Common myeloid progenitor, CD34-positive (primary cell): Measurements from ENCODE around the gene CKS1B.

Experiments used
- CTCF ChIA-PET: fragments of 350-600 bp; sonication (Branson Sonifier 250); formaldehyde crosslinking; loops from one replicate; lab custom pipeline; 2021; ENCODE audit warnings: antibody characterized with exemption; lab: Charles Lee
- POLR2A ChIA-PET: fragments of 350-600 bp; sonication (Branson Sonifier 250); formaldehyde crosslinking; loops from one replicate; lab custom pipeline; 2021; ENCODE audit warnings: antibody characterized with exemption; lab: Charles Lee
- DNase-seq, 3 donors: peaks; one replicate each; pipeline versions ENCODE4 v3.0.0 to v3.0.0-alpha.2; 2013
- H3K27ac ChIP-seq, 2 experiments: 1 replicate in 1 of 2; 2 replicates in 1 of 2; pipeline ENCODE4 v1.7.0; 2013; ENCODE audit warnings: inconsistent platforms in 2 of 2, low read length in 2 of 2, mild to moderate bottlenecking in 2 of 2, low read depth in 1 of 2, moderate library complexity in 1 of 2; ENCODE audit not compliant: severe bottlenecking in 2 of 2, insufficient read depth in 1 of 2, poor library complexity in 1 of 2
- H3K27me3 ChIP-seq, 5 experiments: replicated peaks in 2 of 5; 1 replicate in 3 of 5; 2 replicates in 2 of 5; pipeline versions ENCODE4 v1.6.1 to v1.7.0; 2013; ENCODE audit warnings: low read length in 4 of 5, mild to moderate bottlenecking in 2 of 5, moderate library complexity in 2 of 5, inconsistent platforms in 1 of 5; ENCODE audit not compliant: insufficient read depth in 5 of 5, control insufficient read depth in 4 of 5
- H3K36me3 ChIP-seq, 4 experiments: 1 replicate in 2 of 4; 2 replicates in 2 of 4; pipeline versions ENCODE4 v1.6.1 to v1.7.0; 2013; ENCODE audit warnings: low read length in 3 of 4, control low read depth in 1 of 4, mild to moderate bottlenecking in 1 of 4; ENCODE audit not compliant: control insufficient read depth in 4 of 4, insufficient read depth in 4 of 4
- H3K4me1 ChIP-seq, 4 experiments: 1 replicate in 3 of 4; 2 replicates in 1 of 4; pipeline versions ENCODE4 v1.6.1 to v1.7.1; 2013; ENCODE audit warnings: low read length in 3 of 4, mild to moderate bottlenecking in 3 of 4, control low read depth in 1 of 4, inconsistent platforms in 1 of 4, moderate library complexity in 1 of 4; ENCODE audit not compliant: control insufficient read depth in 4 of 4, insufficient read depth in 4 of 4; ENCODE audit errors: control extremely low read depth in 1 of 4
- H3K4me3 ChIP-seq, 7 experiments: 1 replicate in 4 of 7; 2 replicates in 3 of 7; pipeline versions ENCODE4 v1.5.1 to v1.7.0; 2013; ENCODE audit warnings: mild to moderate bottlenecking in 7 of 7, low read length in 6 of 7, moderate library complexity in 6 of 7, inconsistent platforms in 2 of 7, low read depth in 2 of 7, control low read depth in 1 of 7; ENCODE audit not compliant: insufficient read depth in 4 of 7, control insufficient read depth in 1 of 7; ENCODE audit errors: extremely low read depth in 1 of 7
- H3K9me3 ChIP-seq, 5 experiments: 1 replicate in 4 of 5; 2 replicates in 1 of 5; pipeline versions ENCODE4 v1.6.1 to v1.7.1; 2013; ENCODE audit warnings: low read length in 4 of 5, mild to moderate bottlenecking in 2 of 5, inconsistent platforms in 1 of 5, low read depth in 1 of 5, moderate library complexity in 1 of 5; ENCODE audit not compliant: control insufficient read depth in 4 of 5, insufficient read depth in 2 of 5; ENCODE audit errors: control extremely low read depth in 1 of 5
- WGBS: methylation state at CpG from one replicate; pipeline ENCODE4 v1.1.5; 2013; ENCODE audit not compliant: insufficient coverage; 5-methylcytosine and 5-hydroxymethylcytosine counted together

CKS1B gene

DNA sequence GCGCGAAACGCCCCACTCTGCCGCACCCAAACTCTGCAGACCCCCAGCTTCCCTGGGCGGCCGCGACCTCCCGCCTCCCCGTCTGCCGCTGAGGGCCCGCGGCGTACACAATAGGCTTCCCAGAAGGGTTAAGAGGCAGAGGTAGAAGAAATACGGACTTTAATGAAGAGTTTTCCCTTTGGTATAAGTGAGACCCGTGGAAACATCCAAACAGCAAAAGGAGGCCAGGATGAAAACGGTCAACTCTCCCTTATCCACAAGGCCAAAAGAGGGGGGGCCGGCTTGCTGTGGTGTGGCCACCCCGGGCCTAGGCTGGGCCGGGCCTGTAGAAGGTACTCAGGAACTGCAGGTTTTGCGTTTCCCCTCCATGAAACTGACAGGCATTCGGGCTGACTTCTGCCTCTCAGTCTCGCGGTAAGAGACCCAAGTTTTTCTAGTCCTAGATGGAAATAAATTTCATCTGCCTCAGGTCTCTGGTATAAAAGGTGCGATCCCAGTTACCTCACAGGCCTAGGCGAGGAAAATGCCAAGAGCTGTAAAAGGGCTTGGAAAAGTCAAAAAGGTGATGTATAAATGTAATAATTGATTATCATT, 12.2 kb upstream of the CKS1B start:
- H3K4me3 ChIP-seq = peak overlapping the region; percentile 74 to 97 (median 84)
- no peaks in the 10 kb centered on the region for H3K9me3 ChIP-seq
- H3K27ac ChIP-seq = peak overlapping the region; percentile 89 to 97
- POLR2A ChIA-PET = interaction anchor here (0.6 to 1.3 kb wide), 4 partner anchors 12 to 1371 kb away, joined by 3 to 5 read pairs (median 3); partner anchors contain the start of gene CKS1B
- H3K27me3 ChIP-seq = no peaks in the 10 kb centered on the region
- peaks cover 5 to 58% (median 49%) of the 10 kb centered on the region in 4 experiments for H3K36me3 ChIP-seq
- 2% methylated on average over 13 of the region's 25 CpGs for WGBS
- peak in 2 of 3 donors; percentile 48 to 67 for DNase-seq
- peaks cover 14 to 35% (median 30%) of the 10 kb centered on the region in 4 experiments for H3K4me1 ChIP-seq
- CTCF ChIA-PET = interaction anchor here (1.0 to 2.1 kb wide), 10 partner anchors 9 to 57 kb away, joined by 3 to 17 read pairs (median 4); partner anchors contain the start of genes LENEP and SHC1

DNA sequence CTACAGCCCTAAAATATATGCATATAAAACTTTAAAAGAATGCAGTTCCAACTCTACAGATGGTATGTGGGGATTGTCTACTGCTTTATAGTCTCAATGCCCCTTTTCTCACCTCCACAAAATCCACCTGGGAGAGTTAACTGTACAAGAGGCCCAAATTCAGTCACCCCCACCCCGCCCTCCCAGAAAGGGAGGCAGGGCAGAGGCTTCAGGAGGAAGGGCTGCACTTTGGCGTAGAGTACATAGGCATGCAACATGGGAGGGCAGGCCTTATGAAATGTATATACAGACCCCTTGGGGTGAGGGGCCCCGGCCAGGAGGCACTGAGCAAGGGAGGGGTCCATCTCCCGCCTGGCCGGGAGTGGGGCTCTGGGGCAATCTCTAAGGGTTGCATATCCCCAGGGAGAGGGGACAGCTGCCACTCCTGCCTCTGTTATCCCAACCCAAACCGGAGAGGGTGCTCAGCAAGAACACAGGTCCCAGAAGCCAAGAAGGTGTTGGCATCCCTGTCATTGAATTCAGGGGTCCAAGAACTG, 11.6 kb upstream of the CKS1B start:
- ChIA-PET CTCF (interaction anchor here (0.9 to 2.6 kb wide), 7 partner anchors 10 to 90 kb away, joined by 3 to 7 read pairs (median 3); partner anchors contain the start of gene CKS1B), POLR2A (interaction anchor here (0.6 kb wide), 1 partner anchor 28 kb away, joined by 3 read pairs; no protein-coding TSS in a partner anchor)
- peak overlapping the region in 6 of 7 experiments; percentile 11 to 88 (median 82) for H3K4me3 ChIP-seq
- 87% methylated on average over 4 of the region's 6 CpGs for WGBS
- H3K4me1 ChIP-seq = peaks cover 14 to 35% (median 30%) of the 10 kb centered on the region in 4 experiments
- no peak for DNase-seq
- H3K27ac ChIP-seq = peak overlapping the region; percentile 89 to 97
- H3K27me3 ChIP-seq = no peaks in the 10 kb centered on the region
- peaks cover 6 to 63% (median 50%) of the 10 kb centered on the region in 4 experiments for H3K36me3 ChIP-seq
- H3K9me3 ChIP-seq = no peaks in the 10 kb centered on the region

DNA sequence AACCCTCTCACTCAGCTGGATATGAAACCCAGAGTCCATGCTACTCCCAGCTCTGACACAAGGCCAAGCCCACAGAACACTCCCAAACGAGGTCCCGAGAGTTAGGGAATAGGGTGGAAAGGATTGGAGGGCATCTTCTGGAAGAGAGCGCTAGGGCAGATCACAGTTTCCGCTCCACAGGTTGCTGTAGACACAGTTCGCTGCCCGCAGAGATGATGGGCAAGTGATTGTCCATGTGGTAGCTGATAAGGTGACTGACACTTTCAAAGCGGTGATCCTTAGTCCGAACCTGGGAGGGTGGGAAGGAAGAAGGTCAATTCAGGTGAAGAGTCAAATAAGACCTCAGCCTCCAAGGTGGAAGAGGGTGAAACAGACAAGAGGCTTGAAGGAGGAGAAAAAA, 10.8 kb upstream of the CKS1B start:
- ChIA-PET CTCF (interaction anchor here (0.9 to 3.7 kb wide), 9 partner anchors 7 to 89 kb away, joined by 3 to 13 read pairs (median 4); partner anchors contain the start of genes CKS1B and PBXIP1), POLR2A (no interaction called here)
- 94% methylated on average over 7 of the region's 8 CpGs for WGBS
- Histone ChIP-seq H3K36me3 (peaks cover 6 to 63% (median 48%) of the 10 kb centered on the region in 4 experiments), H3K4me1 (peaks cover 14 to 35% (median 30%) of the 10 kb centered on the region in 4 experiments), H3K4me3 (no peak overlapping the region), H3K9me3 (no peaks in the 10 kb centered on the region), H3K27ac (peak overlapping the region in 1 of 2 experiments; percentile 97), H3K27me3 (no peaks in the 10 kb centered on the region)
- no peak for DNase-seq

- peaks cover 6 to 57% (median 46%) of the 10 kb centered on the region in 4 experiments for H3K36me3 ChIP-seq
- H3K27me3 ChIP-seq = no peaks in the 10 kb centered on the region
- POLR2A ChIA-PET = no interaction called here
- CTCF ChIA-PET = interaction anchor here (0.8 to 3.7 kb wide), 13 partner anchors 8 to 81 kb away, joined by 3 to 13 read pairs (median 3); partner anchors contain the start of gene PBXIP1
- H3K27ac ChIP-seq = peak overlapping the region in 1 of 2 experiments; percentile 97
- no peak overlapping the region for H3K4me3 ChIP-seq
- no peak for DNase-seq
- no peaks in the 10 kb centered on the region for H3K9me3 ChIP-seq
- H3K4me1 ChIP-seq = peaks cover 14 to 37% (median 33%) of the 10 kb centered on the region in 4 experiments
- 98% methylated on average over 5 of the region's 6 CpGs for WGBS
Observed at GRCh38 chr1:154964359-154964758, 10.1 kb upstream of the CKS1B start.

DNA sequence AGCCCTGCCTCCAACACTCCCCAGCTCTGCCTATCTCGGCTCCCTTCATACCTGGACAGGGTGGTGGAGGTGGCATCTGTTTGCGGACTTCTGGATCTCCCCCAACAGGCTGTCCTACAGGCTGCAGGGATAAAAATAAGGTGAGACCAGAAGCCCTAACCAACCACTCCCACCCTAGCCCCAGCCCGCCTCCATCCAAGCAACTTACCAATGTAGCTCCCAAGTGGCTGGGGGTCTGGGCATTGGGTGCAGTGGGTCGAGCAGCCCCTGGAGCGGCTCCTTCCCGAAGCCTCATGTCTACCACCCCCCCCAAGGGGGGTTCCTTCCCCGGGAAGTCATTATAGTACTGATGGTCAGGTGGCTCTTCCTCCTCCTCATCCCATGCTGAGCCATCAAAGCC, 8.4 kb upstream of the CKS1B start:
- no peak for DNase-seq
- H3K4me3 ChIP-seq = no peak overlapping the region
- WGBS = 80% methylated on average over 2 of the region's 7 CpGs
- ChIA-PET CTCF (interaction anchor here (1.0 to 3.7 kb wide), 6 partner anchors 10 to 35 kb away, joined by 3 to 13 read pairs (median 5); partner anchors contain the start of genes PBXIP1 and PMVK), POLR2A (interaction anchor here (0.6 kb wide), 1 partner anchor 22 kb away, joined by 3 read pairs; no protein-coding TSS in a partner anchor)
- H3K27ac ChIP-seq = no peak overlapping the region
- H3K36me3 ChIP-seq = peaks cover 6 to 54% (median 44%) of the 10 kb centered on the region in 4 experiments
- H3K27me3 ChIP-seq = no peaks in the 10 kb centered on the region
- H3K9me3 ChIP-seq = no peaks in the 10 kb centered on the region
- peaks cover 5 to 44% (median 37%) of the 10 kb centered on the region in 4 experiments for H3K4me1 ChIP-seq

- peak overlapping the region in 1 of 2 experiments; percentile 11 for H3K27ac ChIP-seq
Observed at GRCh38 chr1:154967331-154967950, 7.0 kb upstream of the CKS1B start.

More at GRCh38 chr1:154967331-154967950, 7.0 kb upstream of the CKS1B start:
- Histone ChIP-seq H3K27me3 (no peaks in the 10 kb centered on the region), H3K4me3 (no peak overlapping the region), H3K36me3 (peaks cover 6 to 54% (median 44%) of the 10 kb centered on the region in 4 experiments), H3K4me1 (peaks cover 4 to 45% (median 38%) of the 10 kb centered on the region in 4 experiments), H3K9me3 (no peaks in the 10 kb centered on the region)
- no peak for DNase-seq
- POLR2A ChIA-PET = no interaction called here
- CTCF ChIA-PET = interaction anchor here (1.3 to 3.7 kb wide), 3 partner anchors 11 to 34 kb away, joined by 3 to 13 read pairs (median 6); partner anchors contain the start of genes PBXIP1 and PMVK
- WGBS = 95% methylated on average over 5 of the region's 5 CpGs
